Measurements from ENCODE around the gene CNTN5. TPM values are rescaled to one million over a fixed set of nuclear protein-coding genes. Genes with fewer than 3 reads are reported as not detected.

Gene CNTN5
- total RNA-seq, 4 donors from 2014 or later = 0.51 to 2.3 (median 0.58) TPM; not detected in 1

DNA sequence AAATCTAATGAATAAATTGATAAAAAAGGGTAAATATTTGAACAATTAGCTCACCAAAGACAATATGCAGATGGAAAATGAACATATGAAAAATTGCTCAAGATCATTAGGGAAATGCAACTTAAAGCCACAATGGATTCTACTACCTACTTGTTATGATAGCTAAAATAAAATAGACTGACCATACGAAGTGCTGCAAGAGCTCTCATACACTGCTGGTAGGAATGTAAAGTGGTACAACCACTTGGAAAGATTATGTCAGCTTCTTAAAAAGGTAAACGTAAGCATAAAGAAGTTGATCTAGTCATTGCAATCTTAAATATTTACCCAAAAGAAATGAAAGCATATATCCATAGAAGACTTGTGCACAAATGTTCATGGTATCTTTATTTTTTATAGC lies 1162.2 kb downstream of the CNTN5 start:
- Histone ChIP-seq H3K4me3 (no peak overlapping the region), H3K4me1 (no peaks in the 10 kb centered on the region), H3K27ac (no peak overlapping the region), H3K36me3 (no peaks in the 10 kb centered on the region), H3K27me3 (no peaks in the 10 kb centered on the region), H3K9me3 (no peaks in the 10 kb centered on the region)
- DNase-seq = no peak
- intact Hi-C loops (cut with DNase I; ENCODE audit: low total_unique reads) = no loop called here
- TF ChIP-seq POLR2A (IDR thresholded peaks at IDR 0.05) = no peak
- TF ChIP-seq, protein P1, sequence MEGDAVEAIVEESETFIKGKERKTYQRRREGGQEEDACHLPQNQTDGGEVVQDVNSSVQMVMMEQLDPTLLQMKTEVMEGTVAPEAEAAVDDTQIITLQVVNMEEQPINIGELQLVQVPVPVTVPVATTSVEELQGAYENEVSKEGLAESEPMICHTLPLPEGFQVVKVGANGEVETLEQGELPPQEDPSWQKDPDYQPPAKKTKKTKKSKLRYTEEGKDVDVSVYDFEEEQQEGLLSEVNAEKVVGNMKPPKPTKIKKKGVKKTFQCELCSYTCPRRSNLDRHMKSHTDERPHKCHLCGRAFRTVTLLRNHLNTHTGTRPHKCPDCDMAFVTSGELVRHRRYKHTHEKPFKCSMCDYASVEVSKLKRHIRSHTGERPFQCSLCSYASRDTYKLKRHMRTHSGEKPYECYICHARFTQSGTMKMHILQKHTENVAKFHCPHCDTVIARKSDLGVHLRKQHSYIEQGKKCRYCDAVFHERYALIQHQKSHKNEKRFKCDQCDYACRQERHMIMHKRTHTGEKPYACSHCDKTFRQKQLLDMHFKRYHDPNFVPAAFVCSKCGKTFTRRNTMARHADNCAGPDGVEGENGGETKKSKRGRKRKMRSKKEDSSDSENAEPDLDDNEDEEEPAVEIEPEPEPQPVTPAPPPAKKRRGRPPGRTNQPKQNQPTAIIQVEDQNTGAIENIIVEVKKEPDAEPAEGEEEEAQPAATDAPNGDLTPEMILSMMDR (IDR thresholded peaks at IDR 0.05) = no peak

DNA sequence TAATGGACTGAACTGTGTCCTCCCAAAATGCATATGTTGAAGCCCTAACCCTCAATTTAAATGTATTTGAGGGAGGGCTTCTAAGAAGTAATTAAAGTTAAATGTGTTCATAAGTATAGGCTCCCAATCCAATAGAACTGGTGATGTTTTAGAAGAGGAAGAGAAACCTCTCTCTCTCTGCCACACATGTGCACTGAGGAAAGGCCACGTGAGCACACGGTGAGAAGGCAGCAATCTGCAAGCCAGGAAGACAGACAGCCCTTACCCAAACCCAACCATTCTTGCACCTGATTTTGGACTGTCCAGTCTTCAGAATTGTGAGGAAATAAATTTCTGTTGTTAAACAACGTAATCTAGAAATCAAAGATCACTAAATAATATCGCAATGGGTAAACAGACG lies 1164.8 kb downstream of the CNTN5 start:
- TF ChIP-seq POLR2A (IDR thresholded peaks at IDR 0.05) = no peak
- TF ChIP-seq, protein P1 (IDR thresholded peaks at IDR 0.05) = no peak
- no peak for DNase-seq
- Histone ChIP-seq H3K4me3 (no peak overlapping the region), H3K9me3 (no peaks in the 10 kb centered on the region), H3K27ac (no peak overlapping the region), H3K36me3 (no peaks in the 10 kb centered on the region), H3K27me3 (no peaks in the 10 kb centered on the region), H3K4me1 (no peaks in the 10 kb centered on the region)
- intact Hi-C loops (cut with DNase I; ENCODE audit: low total_unique reads) = no loop called here

DNA sequence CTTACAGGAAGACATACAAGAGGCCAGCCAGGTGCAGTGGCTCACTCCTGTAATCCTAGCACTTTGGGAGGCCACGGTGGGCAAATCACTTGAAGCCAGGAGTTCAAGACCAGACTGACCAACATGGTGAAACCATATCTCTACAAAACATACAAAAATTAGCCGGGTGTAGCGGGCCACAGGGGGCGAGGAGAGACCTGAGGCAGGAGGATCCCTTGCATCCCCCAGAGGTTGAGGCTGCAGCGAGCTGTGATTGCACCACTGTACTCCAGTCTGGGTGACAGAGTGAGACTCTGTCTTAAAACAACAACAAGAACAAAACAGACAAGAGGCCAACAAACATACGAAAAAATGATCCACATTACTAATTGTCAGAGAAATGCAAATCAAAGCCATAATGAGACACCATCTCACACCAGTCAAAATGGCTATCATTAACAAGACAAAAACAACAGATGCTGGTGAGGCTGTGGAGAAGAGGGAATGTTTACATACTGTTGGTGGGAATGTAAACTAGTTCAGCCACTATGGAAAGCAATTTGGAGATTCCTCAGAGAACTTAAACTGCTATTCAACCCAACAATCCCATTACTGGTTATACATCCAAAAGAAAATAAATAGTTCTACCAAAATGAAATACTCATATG lies 1167.5 kb downstream of the CNTN5 start:
- Histone ChIP-seq H3K27ac (no peak overlapping the region), H3K9me3 (no peaks in the 10 kb centered on the region), H3K4me1 (no peaks in the 10 kb centered on the region), H3K36me3 (no peaks in the 10 kb centered on the region), H3K4me3 (no peak overlapping the region), H3K27me3 (no peaks in the 10 kb centered on the region)
- intact Hi-C loops (cut with DNase I; ENCODE audit: low total_unique reads) = no loop called here
- no peak for DNase-seq
- TF ChIP-seq, protein P1 (IDR thresholded peaks at IDR 0.05) = no peak

DNA sequence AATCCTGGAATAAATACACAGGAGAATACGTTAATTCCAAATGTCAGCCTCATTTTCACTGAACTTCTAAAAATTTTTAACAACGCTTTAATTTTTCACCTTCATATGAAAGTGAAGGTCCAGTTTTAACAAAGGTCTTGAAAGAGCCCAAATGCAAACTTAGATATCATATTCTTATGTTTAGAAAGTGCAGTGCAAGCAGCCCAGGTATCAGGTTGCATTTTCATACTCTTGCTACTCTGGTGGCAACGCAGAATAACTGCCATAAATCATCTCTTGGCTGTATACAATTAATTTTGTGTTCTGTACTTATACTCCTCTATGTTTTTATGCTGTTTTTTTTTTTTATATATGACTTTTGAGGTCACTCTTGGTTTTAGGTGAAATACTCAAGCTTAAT lies 1169.6 kb downstream of the CNTN5 start:
- intact Hi-C loops (cut with DNase I; ENCODE audit: low total_unique reads) = no loop called here
- Histone ChIP-seq H3K4me3 (no peak overlapping the region), H3K27ac (no peak overlapping the region), H3K36me3 (no peaks in the 10 kb centered on the region), H3K4me1 (no peaks in the 10 kb centered on the region), H3K9me3 (no peaks in the 10 kb centered on the region), H3K27me3 (no peaks in the 10 kb centered on the region)
- no peak for TF ChIP-seq POLR2A (IDR thresholded peaks at IDR 0.05)
- TF ChIP-seq, protein P1 (IDR thresholded peaks at IDR 0.05) = no peak
- no peak for DNase-seq

DNA sequence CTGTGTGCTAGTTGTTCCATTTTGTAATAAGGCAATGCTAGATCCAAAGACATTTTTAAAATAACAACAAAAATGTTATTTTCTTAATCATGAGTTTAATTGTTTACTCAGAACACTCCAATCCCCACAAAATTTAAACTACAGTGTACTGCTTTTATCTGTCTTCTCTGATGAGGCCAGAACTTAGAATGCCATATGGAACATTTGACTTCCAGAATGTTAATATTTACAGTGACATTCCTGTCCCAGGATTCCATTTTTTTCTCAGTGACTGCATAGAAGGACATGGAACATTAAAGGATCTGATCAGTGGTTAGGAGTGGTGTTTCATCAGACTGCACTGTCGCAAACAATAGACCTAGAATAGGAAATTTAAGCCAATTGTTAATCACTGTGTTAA lies 1171.4 kb downstream of the CNTN5 start:
- no peak overlapping the region for H3K4me3 ChIP-seq
- no peaks in the 10 kb centered on the region for H3K9me3 ChIP-seq
- intact Hi-C loops (cut with DNase I; ENCODE audit: low total_unique reads) = no loop called here
- DNase-seq = no peak
- TF ChIP-seq, protein P1 (IDR thresholded peaks at IDR 0.05) = no peak
- TF ChIP-seq POLR2A (IDR thresholded peaks at IDR 0.05) = no peak
- no peak overlapping the region for H3K27ac ChIP-seq
- no peaks in the 10 kb centered on the region for H3K4me1 ChIP-seq
- H3K27me3 ChIP-seq = no peaks in the 10 kb centered on the region
- H3K36me3 ChIP-seq = no peaks in the 10 kb centered on the region

Data from uterus (tissue), 4 donors.